GM12874 (cell line): ENCODE measurements around the gene CD59.

Source experiments
- CTCF ChIP-seq: IDR thresholded peaks from 2 replicates; pipeline ENCODE4 v1.5.1; 2011; ENCODE audit warnings: low read depth, mild to moderate bottlenecking, control low read depth, low read length, moderate library complexity; ENCODE audit not compliant: insufficient read depth

The CD59 gene

GRCh38 chr11:33721426-33721825 lies 14.8 kb downstream of the CD59 start:
- TF ChIP-seq CTCF = no peak

GRCh38 chr11:33719587-33719986 lies 16.6 kb downstream of the CD59 start:
- TF ChIP-seq CTCF = no peak

- no peak for TF ChIP-seq CTCF
Measured at GRCh38 chr11:33718440-33718839, 17.8 kb downstream of the CD59 start.

- TF ChIP-seq CTCF = peak; percentile 25; the same call in 1 of the 2 replicates
Measured at GRCh38 chr11:33716243-33716642, 20.0 kb downstream of the CD59 start.

GRCh38 chr11:33713856-33714398 lies 22.3 kb downstream of the CD59 start:
- TF ChIP-seq CTCF = no peak

GRCh38 chr11:33713151-33713855 lies 22.9 kb downstream of the CD59 start:
- TF ChIP-seq CTCF = no peak

GRCh38 chr11:33712436-33712835 lies 23.8 kb downstream of the CD59 start:
- no peak for TF ChIP-seq CTCF

- no peak for TF ChIP-seq CTCF
Measured at GRCh38 chr11:33709466-33709865, 26.8 kb downstream of the CD59 start.
